Stimulated activated naive CD8-positive, alpha-beta T cell treated with anti-CD3 and anti-CD28 coated beads, Interleukin-15, Interleukin-2, amounts not matched to agents 100 U/mL and 50 U/mL, for 24 hours (primary cell): ENCODE measurements around the gene BRME1.

Source experiments
- ATAC-seq: fragments of 150-1000 bp; cut with Tn5 transposase; one replicate; pipeline ENCODE4 v1.10.0; 2021
- DNase-seq: peaks from one replicate; pipeline ENCODE4 v3.0.0; 2021

Gene BRME1

GRCh38 chr19:13905634-13906520, at the start of gene BRME1, which contains the start of gene CC2D1A:
Gene BRME1 (minus strand): TSS chr19:13906117. CDS start chr19:13904892, 1,225 bp downstream.
Gene CC2D1A (plus strand): TSS chr19:13906201. CDS start chr19:13906442, 241 bp downstream.
- ATAC-seq: peak; percentile 99
- DNase-seq: peak; percentile 98

DNA sequence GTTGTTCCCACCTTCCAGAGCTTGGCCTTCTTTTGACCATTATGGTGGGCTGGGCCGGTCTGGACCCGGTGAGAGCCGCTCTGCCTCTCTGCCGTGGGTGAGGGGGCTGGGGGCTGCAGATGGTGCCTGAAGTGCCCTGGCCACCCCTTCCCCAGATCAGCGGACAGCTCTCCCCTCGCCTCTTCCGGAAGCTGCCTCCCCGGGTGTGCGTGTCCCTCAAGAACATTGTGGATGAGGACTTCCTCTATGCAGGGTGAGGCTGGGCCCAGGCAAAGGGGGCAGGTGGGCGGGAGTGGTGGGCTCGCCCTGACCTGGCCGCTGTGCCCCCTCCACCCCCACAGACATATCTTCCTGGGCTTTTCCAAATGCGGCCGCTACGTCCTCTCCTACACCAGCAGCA, 48.3 kb upstream of the BRME1 start:
- no peak for DNase-seq
- ATAC-seq: no peak

DNA sequence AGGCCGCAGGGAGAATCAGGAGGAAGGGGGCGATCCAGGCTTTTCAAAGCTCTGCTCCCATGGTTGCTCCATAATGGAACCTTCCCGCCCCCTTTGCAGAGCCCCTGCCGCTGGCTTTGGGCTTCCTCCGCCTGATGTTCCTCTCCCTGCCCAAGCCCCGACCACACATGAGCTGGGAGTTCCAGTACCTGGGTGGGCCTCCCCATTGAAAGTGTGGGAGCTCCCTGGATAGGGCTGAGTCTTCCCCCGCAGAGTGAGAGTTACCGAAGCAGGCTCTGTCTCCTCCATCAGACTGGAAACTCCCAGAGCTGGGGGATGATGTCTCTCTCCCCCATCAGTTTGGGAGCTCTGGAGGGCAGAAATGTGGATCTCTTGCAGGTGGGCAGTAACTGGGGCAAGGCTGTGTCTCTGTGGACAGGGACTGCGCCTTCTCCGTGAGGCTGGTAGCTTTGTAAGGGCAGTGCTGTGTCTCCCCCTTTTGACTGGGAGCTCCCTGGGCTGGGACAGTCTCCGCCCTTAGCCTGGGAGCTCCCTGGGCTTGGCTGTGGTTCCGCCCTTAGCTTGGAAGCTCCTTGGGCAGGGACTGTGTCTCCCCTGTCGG, 47.1 kb upstream of the BRME1 start:
- DNase-seq (peak; percentile 15), ATAC-seq (no peak)

DNA sequence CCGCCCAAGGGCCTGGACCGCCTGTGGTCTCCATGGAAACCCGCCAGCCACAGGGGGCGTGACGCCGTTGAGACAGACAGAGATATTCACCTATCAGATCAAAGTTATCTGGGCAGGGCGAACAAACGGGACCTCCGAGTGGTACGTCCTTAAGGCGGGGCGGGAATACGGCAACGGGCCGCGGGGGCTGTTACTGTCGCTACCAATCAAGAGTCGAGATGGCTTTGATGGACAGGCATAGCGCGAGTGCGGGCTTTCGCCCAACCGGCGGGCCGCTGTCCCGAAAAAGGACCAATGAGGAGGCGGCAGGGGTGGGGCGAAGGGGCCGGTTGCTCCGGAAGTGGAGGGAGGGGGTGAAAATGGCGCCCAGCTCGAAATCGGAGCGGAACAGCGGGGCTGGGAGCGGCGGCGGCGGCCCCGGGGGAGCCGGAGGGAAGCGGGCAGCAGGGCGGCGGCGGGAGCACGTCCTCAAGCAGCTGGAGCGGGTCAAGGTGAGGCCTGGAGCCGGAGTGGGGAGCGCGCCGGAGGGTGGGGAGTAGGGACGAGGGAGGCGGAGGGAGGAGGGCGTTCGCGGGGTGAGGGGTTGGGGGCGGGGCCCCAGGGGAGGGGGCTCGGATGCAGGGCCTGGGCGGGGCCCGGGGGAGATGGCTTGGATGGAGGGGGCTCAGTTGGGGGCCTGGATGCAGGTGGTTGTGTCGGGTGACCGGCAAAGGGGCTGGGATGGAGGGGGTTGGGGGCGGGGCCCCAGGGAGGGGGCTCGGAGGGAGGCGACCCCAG, 46.4 kb upstream of the BRME1 start, which contains the start of gene DCAF15:
DCAF15 (plus strand) TSS at position 356 of the 777 bp plus-strand sequence; CDS start at position 360, 4 bp downstream.
- ATAC-seq: peak; percentile 98

DNA sequence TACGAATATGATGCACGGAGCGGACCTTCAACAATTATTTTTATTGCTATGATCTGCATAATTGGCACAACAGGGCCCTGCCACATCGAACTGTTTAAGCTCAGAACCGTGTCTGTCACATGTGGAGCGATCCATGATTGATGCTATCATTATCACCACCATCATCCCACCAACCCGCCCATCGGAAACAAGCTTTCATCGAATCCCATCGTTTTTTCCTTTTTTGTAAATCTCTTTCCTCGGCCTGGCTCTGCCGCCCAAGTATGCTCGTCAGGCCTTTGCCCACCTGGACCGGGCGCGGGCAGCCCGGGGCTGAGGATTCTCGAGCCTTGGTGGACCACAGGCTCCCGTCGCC, 45.9 kb upstream of the BRME1 start:
- ATAC-seq (peak; percentile 11), DNase-seq (no peak)

More for the DNA sequence above, 46.4 kb upstream of the BRME1 start, which contains the start of gene DCAF15:
- peak; percentile 98 for DNase-seq

DNA sequence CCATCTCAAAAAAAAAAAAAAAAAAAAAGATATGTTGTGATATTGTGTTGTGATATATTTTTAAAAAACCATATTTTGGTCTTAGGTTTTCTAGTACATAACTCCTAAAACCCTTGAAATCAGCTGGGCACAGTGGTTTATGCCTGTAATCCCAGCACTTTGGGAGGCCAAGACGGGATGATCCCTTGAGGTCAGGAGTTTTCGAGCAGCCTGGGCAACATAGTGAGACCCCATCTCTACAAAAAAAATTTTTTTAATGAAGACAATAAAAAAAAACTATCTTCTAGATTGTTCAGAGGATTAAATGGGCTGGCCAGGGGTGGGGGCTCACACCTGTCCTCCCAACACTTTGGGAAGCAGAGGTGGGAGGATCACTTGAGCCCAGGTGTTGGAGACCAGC, 45.1 kb upstream of the BRME1 start:
- DNase-seq (no peak), ATAC-seq (no peak)

- ATAC-seq: no peak
- DNase-seq: no peak
These were observed 40.5 kb upstream of the BRME1 start for GRCh38 chr19:13946414-13946813.

DNA sequence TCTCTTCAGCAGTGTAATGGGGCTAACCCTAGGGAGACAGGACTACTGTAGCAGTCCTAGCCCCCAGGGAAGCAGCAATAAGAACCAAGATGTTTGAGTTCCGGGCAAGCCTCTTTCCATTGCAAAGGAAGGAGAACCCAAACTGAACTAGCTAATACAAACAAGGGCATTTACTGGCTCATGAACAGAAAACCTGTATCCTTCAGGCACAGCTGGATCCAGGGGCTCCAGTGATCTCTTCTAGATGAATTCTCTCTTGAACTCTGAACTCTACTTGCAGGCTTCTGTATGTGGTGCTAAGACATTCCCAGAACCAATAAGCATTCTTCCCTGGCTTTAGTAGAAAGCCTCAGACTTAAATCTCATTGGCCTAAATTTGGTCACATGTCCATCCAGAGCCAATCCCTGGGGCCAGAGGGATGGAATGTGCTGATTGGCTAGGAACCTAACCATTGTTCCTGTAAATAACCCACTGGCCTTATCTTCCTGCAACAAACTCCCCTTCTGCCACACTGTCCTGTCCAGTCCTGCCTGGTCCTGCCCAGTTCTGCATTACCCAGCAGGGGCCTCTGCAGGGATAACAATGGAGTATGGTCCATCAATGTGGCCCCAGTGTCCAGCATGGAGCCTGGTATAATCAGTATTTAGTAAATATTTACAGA, 36.2 kb upstream of the BRME1 start:
- ATAC-seq (no peak), DNase-seq (no peak)

GRCh38 chr19:13938301-13939064, 32.6 kb upstream of the BRME1 start, which contains the start of gene PODNL1:
Gene PODNL1 (minus strand): TSS chr19:13938417. CDS start chr19:13938181, 236 bp downstream.
- no peak for DNase-seq
- ATAC-seq: no peak

DNA sequence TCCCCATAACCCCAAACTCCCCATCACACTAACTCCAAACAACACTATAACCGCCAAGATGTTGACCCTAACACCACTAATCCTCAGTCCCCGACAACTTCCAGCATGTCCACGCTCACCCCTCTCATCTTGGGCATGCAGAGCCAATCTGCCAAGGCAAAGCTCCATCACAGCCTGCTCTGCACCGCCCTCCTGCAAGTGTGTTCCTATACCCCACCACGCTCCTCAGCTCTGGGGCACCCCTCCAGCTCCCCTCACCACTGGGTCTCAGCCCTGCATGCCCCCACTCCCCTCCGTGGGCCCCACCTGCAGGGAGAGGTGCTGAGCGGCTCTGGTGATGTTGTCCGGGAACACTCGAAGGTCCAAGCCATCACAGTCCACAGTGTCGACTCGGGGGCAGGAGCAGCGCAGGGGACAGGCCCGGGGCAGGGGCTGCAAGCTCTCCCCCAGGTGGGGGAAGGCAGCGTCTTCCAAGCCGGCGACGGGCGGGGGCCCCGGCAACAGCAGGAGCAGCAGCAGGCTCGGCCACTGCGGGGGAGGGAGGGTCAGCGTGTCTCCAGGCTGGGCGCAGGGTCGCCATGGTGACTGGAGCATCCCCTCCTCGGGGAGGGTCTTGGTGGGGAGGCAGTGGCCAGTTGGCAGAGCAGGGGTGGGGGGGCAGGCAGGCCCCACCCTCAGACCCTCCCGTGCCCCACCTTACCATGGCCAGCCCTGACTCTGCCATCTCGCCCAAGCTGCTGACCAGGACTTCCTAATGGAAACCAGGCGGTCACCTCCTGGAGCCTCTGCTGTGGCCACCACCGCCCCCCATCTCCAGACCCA, 31.8 kb upstream of the BRME1 start:
- ATAC-seq: no peak
- no peak for DNase-seq

DNA sequence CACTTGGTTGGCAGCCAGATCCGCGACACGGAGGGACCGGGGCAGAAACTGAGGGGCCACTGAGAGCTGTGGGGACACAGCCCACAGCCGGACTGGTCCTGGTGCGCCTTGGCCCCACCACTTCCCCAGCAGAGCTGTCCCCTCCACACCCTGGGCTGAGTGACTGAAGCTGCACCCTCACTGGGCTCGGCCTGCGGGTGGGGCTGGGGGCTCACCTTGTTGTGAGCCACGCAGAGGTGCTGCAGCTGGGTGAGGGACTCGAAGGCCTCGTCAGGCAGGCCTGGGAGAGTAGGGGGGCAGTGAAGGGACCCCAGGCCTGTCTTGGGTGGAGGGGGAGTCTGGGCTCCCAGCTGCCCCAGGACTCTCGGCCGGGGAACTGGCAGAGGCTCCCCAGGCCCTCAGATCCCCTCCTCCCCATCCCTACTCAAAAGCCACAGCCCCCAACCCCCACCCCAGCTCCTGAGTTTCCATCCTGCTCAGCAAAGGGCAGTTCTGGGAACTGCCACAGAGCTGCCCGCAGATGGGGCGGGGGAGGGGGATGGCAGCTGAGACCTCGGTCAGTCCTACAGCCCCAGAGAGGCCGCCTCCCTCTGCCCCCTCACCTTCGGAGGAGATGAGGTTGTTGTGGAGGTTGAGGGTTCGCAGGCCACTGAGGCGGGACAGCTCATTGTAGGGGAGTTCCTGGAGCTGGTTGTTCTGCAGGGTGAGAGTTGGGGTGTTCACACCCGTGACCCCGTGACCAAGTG, 30.0 kb upstream of the BRME1 start:
- DNase-seq: no peak
- no peak for ATAC-seq

GRCh38 chr19:13934785-13935109, 28.8 kb upstream of the BRME1 start:
- no peak for DNase-seq
- no peak for ATAC-seq

GRCh38 chr19:13932911-13933393, 27.0 kb upstream of the BRME1 start:
- no peak for ATAC-seq
- no peak for DNase-seq

DNA sequence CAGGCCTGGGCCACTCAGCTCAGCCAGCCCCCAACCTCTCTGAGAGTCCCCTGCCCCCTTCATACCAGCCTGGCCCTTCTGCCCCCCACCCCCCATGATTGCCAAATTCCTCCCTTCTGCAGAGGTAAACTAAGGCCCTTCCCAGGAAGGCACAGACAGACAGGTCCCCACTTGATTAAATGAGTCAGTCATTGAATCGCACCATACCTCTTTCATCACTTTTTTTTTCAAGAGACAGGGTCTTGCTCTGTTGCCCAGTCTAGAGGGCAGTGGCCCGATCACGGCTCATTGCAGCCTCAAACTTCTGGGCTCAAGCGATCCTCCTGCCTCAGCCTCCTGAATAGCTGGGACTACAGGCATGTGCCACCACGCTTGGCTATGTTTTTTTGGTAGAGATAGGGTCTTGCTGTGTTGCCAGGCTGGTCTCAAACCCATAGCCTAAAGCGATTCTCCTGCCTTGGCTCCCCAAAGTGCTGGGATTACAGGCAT, 26.3 kb upstream of the BRME1 start:
- DNase-seq (no peak), ATAC-seq (no peak)

GRCh38 chr19:13931391-13932148, 25.7 kb upstream of the BRME1 start:
- no peak for DNase-seq
- ATAC-seq: no peak

- ATAC-seq (no peak), DNase-seq (no peak)
These were observed 24.5 kb upstream of the BRME1 start for GRCh38 chr19:13930402-13930801.

- DNase-seq (no peak), ATAC-seq (no peak)
These were observed 24.0 kb upstream of the BRME1 start for GRCh38 chr19:13929956-13930355.

DNA sequence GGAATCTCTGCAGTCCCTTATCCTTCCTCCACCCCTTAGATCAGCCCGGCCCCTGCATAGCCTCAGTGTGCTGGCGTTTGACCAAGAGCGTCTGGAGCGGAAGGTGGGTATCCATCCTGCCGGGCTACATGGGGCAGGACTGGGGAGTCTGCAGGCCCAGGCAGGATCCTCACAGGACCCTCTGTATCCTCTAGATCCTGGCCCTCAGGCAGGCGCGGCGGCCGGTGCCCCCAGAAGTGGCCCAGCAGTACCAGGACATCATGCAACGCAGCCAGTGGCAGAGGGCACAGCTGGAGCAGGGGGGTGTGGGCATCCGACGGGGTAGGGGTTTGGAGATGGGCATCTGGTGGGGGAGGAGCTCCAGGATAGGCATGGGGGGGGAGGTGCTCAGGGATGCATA, 23.4 kb upstream of the BRME1 start:
- no peak for ATAC-seq
- no peak for DNase-seq

DNA sequence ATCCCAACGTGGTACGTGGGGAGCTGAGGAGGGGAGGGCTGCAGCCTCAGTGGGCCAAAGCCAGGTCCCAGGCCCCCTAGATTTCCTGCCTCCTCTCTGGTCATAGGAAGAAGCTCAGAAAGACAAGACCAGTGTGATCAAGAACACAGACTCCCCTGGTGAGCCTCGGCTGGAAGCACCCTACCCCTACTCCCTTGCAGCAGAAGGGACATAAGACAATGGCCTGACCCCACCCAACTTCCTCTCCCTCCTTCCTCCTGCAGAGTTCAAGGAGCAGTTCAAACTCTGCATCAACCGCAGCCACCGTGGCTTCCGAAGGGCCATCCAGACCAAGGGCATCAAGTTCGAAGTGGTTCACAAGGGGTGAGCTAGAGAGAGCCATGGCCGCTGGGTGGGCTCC, 20.8 kb upstream of the BRME1 start:
- no peak for DNase-seq
- no peak for ATAC-seq
